Astrocyte of the cerebellum (primary cell): ENCODE data around the gene AGAP1.

Experiments used
- DNase-seq: peaks from one replicate; pipeline ENCODE4 v3.0.0-alpha.2; 2011; ENCODE audit warnings: low read depth
- H3K4me3 ChIP-seq: 2 replicates; pipeline ENCODE4 v1.5.1; 2011; ENCODE audit warnings: mild to moderate bottlenecking, low read depth, low read length, moderate library complexity
- in situ Hi-C: cut with HindIII; loops from 2 replicates; pipeline ENCODE4 v1.10.0; 2017; ENCODE audit warnings: low sequenced_read_pairs
- TF ChIP-seq, protein P1 (sequence below): IDR thresholded peaks from 2 replicates; pipeline ENCODE4 v1.5.1; 2012; ENCODE audit warnings: low read length, low read depth, moderate library complexity, mild to moderate bottlenecking; ENCODE audit errors: missing control alignments

Gene AGAP1

DNA sequence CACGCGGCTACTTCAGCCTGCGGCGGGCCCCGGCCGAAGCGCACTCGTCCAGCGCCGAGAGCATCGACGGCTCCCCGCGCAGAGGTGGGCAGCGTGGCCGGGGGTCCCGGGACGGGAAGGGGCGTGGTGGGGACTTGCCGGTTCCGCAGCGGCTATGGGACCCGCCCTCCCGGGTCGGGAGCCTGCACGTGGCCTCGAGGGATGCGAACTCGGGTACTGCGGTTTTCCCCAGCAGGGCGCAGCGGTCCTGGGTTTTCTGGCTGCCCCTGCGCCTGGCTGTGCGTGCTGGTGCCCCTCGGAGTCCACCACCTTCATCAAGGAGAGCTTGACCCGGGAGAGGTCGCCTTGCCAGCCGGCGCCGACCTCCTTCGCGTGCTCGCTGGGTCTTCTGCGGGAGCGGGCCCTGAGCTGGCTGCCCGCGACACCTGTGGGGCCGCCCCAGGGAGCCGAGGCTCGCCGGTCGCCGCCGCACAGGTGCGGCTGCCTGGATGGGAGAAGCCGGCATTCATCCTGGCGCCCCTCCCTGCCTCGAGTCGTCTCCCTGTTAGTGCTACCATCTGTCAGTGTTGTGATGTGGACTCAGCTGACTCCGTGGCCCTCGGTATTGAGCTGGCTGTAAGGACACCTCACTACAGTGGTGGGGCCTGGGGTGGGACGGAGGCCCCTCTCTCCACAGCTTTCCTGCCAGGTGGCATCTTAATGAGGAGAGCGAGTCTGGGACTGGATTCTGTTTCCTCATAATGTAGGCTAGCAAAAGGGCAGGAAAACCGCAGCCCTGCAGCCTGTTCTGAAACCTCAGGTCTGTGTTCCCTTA is 177.3 kb downstream of the AGAP1 start:
- in situ Hi-C loops: no loop called here
- no peak for DNase-seq
- H3K4me3 ChIP-seq: peak overlapping the region; percentile 9
- TF ChIP-seq, protein P1, sequence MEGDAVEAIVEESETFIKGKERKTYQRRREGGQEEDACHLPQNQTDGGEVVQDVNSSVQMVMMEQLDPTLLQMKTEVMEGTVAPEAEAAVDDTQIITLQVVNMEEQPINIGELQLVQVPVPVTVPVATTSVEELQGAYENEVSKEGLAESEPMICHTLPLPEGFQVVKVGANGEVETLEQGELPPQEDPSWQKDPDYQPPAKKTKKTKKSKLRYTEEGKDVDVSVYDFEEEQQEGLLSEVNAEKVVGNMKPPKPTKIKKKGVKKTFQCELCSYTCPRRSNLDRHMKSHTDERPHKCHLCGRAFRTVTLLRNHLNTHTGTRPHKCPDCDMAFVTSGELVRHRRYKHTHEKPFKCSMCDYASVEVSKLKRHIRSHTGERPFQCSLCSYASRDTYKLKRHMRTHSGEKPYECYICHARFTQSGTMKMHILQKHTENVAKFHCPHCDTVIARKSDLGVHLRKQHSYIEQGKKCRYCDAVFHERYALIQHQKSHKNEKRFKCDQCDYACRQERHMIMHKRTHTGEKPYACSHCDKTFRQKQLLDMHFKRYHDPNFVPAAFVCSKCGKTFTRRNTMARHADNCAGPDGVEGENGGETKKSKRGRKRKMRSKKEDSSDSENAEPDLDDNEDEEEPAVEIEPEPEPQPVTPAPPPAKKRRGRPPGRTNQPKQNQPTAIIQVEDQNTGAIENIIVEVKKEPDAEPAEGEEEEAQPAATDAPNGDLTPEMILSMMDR: no peak

DNA sequence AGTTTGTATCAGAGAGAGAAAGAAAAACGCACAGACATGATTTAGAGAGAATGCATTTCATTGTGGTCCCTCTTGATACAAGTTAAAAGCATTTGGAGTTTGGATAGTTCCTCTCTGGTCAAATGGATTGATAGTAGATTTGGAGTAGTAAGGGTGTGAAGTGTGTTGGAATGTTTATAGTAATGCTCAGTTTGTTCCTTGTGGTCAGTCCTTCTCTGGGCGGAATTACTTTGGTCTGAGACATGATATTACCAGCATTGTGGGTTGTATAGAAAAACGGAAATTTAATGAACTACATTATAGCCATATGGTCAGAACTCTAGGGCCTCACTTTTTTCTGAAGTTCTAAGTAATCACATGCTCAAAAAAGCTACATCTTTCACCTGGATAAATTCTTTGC is 178.9 kb downstream of the AGAP1 start:
- no peak for DNase-seq
- no peak overlapping the region for H3K4me3 ChIP-seq
- TF ChIP-seq, protein P1: no peak
- in situ Hi-C loops: no loop called here

DNA sequence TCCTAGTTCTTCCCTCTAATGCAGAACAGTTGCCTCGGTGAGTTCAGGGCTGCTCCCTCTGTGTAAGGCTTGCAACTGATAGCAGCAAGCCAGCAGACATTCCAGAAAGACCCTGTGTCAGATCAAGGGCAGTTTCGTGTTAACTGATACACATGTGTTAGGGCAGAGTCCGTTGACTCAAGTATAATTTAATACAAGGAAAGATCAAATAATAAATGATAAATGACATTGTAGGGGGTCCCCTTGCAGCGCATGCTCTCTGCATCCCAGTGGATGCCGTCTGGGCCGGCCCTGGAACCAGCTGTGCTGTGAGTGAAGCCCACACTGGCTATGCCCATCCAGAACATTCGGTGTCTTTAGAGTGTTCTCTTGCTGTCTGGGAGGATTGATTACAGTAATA is 180.3 kb downstream of the AGAP1 start:
- TF ChIP-seq, protein P1: no peak
- H3K4me3 ChIP-seq: no peak overlapping the region
- no peak for DNase-seq
- in situ Hi-C loops: no loop called here

DNA sequence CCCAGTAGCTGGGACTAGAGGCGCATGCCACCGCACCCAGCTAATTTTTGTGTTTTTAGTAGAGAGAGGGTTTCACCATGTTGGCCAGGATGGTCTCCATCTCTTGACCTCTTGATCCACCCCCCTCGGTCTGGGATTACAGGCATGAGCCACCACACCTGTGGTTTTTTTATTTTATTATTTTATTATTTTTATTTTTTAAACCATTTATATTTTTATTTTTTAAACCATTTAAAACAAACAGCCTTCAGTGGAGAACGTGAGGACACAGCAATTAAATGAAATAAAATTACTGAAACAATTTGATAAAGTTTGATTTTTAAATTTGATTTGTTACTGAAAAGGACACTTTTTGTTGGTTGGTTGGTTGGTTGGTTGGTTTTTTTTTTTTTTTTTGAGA is 181.0 kb downstream of the AGAP1 start:
- no peak overlapping the region for H3K4me3 ChIP-seq
- in situ Hi-C loops: no loop called here
- no peak for DNase-seq
- TF ChIP-seq, protein P1: no peak

DNA sequence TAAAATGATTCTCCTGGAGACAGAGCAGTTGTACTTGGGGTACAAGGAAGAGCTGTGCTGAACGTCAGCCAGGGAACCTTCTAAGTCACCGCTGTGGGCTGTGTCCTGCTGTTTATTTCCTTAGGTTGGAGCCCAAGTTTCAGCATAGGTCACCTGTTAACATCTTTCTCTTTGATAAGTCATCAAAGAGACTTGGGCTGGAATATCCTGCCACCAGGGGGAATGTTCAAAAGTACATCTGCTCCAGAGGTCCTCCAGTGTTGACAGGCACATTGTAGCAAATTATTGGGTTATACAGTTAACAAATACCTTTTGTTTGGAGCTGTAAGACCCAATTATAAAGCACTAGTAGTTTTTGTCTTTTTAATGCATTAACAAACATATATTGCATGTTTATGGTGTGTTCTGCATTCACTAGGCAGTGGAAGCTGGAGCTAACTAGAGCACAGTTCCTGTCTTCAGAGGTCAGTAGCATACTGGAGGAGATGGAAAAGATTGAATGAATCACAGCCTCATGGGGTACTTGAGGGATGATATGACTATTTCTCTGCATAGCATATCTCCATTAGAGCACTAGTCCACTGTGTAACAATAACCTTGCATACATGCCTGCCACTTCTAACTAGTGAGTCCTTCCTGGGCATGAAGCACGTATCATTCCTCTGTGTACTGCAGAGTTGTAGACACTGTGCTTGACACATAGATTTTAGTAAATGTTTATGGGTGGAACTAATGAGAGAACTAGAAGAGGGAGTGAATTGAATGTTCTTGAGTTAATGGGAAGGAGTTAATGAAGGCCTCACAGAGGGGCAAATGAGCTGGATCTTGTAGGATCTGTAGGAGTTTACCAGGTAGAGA is 182.1 kb downstream of the AGAP1 start:
- H3K4me3 ChIP-seq: no peak overlapping the region
- peak; percentile 6 for DNase-seq
- TF ChIP-seq, protein P1: no peak
- in situ Hi-C loops: no loop called here

DNA sequence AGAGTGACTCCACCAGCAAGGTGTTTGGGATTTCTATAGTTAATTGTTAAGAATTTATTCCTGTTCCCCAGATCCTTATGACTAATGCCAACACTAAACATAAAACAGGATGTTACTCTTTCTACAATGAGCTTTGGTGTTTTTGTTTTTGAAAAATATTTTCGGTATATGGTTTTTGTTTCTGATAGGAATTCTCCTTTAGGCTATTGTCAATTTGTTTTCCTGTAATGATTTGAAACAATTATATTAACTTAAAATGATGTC is 182.6 kb downstream of the AGAP1 start:
- in situ Hi-C loops: no loop called here
- DNase-seq: no peak
- TF ChIP-seq, protein P1: no peak
- no peak overlapping the region for H3K4me3 ChIP-seq
